ENCODE results near the gene CD93.

The CD93 gene

DNA sequence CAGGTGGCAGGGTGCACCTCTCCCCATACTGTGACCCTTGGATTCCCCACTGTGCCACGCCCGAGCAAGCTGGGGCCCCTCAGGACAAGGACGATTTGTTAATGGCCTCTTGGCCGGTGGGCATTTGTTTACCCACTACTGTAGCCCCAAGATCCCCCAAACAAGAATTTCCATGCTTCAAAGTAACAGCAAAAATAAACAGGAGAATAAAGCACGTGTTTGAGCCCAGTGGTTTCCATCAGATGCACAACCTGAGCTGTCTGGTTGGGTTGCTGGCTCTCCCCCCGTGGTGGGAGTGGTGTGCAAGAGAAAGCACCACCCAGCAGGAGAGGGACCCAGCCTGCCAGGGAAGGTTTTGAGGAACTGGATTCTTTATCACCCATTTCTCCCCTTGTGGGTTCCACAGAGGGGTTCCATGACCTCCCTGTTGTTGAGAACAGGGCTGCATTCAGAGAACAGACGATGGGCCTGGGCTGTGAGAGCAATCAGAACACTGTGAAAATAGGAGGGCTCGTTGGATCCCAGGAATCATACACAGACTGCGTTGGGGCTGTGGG is 4.8 kb downstream of the CD93 start:
- no peak for DNase-seq

DNA sequence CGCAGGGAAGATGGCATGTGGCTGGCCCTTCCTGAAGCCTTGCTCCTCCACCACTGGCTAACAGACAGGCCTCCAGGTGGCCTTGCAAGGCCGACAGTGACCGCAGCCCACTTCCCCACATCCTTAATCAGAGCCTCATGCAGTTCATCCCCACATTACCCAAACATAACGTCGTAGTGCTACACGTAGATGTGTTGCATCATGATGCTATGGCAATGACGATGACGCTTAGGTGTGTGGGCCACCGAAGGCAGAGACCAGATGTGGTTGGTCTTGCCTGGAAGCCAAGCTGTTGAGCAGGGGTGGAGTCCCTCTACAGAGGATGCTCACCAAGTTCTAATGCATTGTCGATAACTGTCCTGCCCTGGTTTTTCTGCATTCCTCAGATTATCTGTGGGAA is 5.6 kb downstream of the CD93 start:
- no peak for DNase-seq

DNA sequence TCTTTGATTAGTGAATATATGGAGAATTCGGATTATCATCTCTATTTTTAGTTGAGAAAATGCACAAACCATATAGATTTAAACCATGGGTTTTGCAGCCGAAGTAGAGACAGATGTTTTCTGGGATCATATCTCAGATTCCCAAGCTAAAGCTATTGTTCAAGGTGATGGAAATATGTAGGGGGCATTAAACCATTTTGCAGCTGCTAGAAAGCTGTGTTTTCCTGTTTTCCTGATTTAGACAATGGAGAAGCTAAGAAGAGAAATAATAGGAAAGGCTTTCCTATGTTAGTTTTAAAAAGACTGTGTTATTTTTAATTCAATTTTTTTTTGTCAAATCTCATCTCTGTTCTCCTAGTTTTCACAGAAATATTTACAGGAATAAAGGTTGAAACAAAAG is 6.2 kb downstream of the CD93 start:
- no peak for DNase-seq

DNA sequence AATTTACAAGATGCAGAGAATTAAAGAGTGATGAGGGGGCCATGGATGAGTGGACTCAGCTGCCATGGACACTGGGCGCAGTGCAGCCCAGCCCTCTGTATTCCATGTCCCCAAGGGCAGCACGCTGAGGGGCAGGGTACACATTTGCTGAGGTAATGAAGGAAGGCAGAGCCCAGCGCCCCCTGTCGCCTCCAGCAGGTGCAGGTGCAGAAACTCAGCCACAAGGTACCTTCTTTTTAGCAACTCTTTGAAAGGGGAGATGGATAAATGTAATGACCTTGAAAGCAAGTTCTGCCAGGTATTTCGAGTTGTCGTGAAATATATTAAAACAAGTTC is 7.1 kb downstream of the CD93 start:
- no peak for DNase-seq

DNA sequence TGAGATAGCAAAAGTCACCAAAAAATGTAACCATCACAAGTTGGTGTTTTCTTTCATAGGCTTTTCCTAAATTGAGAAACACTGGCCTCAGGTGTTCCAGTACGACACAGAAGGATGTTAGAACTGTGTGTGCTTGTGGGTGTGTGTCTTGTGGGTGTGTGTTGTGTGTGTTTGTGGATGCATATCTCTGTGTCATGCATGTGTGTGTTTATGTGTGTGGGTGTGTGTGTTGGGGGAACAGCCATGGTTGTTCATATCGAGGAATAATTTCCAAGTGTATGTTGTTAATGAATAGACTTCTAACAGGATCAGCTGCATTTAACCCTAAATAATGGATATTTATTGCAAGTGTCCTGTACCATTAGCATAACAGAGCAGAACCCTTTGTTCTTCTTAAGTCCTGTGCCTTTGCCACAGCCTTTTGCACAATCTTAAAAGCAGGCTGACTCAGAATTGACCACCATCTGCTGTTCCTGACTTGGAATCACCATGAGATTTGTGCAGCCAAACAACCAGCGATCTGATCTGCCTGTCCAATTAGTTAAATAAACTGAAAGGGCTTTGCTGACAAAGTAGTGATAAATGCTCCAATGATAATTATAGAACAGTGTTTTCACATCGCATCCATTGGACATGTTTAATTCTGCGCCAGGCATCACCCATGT is 7.6 kb downstream of the CD93 start:
- no peak for DNase-seq

DNA sequence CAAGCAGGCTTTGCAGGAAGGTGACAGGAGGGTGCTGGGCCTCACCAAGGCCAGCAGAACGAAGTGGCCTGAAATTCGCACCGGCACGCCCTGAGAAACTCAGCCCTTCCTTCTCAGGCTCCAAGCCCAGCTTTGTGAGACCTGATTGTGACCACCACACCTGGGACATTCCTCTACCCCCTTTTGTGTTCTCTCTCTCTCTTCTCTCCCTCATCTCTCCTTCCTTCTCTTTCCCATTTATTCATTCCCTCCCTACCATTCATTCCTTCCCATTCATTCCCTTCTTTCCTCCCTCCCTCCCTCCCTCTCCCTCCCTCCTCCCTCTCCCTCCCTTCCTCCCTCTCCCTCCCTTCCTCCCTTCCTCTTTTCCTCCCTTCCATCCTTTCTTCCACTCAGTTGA is 8.8 kb downstream of the CD93 start:
- no peak for DNase-seq

DNA sequence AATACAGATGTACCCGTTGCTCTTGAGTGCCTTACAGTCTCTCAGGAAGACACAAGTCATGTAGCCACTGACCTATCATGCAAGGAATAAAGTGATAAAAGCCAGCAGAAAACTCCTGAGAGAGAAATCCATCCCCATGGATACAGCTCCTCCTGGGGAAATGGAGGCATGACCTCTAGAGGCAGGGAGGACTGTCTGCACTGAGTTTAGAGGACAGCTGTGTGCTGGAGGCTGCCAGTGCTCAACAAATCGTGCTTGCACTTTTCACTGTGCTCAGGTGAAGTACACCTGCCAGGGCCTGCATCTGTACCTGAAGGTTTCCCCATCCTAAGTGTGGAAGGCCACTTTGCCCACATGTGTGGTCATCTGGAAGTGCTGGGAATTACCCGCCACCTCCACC is 12.1 kb downstream of the CD93 start:
- no peak for DNase-seq

DNA sequence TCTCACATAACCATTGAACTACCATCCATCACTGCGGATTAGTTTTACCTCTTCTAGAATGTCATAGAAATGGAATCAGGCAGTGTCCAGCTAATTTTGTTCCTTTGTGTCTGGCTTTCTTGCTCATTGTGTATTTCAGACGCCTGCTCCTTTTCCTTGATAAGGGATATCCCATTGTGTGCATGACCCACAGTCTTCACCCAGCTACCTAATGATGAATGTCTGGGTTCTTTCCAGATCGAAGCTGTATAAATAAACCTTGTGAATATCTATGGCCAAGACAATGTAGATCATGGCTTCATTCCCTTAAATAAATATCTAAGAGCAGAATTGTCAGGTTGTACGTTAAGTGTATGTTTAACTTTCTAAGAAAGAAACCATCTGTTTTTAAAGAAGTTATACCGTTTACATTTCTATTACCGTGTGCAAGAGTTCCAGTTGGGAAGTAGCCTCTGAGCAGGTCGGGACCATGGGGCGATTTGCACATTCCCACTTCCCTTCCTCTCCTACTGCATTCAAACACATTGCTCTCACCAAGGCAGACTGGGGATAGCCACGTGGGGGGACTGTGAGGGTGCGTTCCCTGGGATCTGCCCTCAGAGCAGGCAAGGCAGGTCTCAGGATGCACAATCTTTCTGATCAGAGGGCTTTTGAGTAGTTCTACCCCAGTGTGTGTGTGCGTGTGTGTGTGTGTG is 13.1 kb downstream of the CD93 start:
- no peak for DNase-seq

DNA sequence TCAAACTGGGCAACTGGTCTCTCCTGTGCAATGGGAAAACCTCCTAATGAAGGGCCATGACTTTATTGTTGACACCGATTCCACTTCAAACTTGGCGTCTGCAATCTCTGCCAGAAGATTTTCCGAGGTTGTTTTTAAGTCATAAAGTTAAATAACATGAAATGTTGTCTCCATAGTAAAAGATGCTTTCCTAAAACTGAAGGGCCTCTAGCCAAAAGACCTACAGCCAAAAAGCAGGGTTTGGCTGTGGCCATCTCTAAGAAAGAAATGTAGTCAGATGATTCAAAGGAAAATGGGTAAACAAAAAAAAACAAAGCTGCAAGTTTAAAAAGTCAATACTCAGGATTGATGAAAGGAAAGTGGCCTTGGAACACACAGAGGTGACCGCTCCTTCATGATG is 14.1 kb downstream of the CD93 start:
- no peak for DNase-seq

DNA sequence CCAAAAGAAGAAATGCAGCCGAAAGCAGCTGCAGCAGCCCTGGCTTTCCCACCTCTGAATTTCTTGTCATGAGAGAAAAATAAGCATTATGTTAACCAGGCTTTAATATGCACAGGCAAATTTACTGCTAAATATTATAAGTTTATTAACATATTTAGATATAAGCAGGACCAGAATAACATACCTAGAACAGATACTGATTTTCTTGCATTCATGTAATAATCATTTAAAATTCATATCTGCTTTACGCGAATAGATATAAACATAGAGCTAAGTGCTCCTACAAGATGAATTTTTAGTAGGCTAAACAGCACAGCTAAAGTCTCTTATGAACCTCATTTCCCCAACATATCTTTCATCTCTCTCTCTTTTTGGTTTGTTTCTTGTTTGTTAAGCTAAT is 14.7 kb downstream of the CD93 start:
- no peak for DNase-seq

DNA sequence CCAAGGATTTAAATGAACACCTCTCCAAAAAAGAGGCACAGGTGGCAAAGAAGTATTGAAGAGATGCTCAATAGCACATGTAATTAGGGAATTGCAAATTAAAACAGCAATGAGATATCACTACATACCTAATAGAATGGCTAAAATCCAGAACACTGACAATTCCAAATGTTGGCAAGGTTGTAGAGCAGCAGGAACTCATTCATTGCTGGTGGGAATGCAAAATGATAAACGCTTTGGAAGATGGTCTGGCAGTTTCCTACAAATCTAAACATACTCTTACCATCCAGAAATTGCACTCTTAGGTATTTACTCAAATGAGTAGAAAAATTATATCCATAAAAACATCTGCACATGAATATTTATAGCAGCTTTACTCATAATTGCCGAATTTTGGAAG is 17.0 kb downstream of the CD93 start:
- DNase-seq: no peak

DNA sequence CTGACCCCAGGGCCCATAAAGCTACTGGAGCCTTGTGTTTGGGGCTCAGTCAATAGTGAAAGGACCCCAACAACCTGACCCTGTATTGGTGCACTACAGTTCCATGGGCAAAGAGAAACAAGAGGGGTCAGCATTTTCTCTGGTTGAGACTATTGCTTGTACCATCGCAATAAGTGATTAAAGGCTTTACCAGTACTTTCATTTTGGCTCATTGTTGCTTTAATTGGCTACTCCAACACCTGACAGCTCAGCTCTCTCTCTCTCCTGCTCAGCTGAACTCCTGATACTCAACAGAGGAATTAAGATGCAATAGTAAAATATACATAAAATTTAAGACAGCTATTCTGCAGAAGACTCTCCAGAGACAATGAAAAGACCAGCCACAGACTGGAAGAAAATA is 17.8 kb downstream of the CD93 start:
- DNase-seq: no peak

DNA sequence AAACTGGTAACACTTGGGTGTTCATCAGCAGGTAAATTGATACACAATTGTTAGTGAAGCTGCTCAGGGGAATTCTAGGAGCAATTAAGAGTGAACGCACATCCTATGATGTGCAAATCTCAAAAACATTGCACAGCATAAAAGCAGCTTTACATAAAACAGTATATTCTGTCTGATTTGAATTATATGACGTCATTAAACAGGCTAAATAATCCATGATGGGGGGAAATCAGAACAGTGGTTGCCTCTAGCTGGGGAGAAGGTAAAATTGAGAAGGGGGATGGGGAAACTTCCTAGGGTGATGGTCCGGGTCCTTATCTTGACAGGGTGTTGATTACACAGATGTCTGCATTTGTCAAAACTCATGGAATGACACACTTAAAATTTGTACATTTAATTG is 19.4 kb downstream of the CD93 start:
- DNase-seq: no peak

DNA sequence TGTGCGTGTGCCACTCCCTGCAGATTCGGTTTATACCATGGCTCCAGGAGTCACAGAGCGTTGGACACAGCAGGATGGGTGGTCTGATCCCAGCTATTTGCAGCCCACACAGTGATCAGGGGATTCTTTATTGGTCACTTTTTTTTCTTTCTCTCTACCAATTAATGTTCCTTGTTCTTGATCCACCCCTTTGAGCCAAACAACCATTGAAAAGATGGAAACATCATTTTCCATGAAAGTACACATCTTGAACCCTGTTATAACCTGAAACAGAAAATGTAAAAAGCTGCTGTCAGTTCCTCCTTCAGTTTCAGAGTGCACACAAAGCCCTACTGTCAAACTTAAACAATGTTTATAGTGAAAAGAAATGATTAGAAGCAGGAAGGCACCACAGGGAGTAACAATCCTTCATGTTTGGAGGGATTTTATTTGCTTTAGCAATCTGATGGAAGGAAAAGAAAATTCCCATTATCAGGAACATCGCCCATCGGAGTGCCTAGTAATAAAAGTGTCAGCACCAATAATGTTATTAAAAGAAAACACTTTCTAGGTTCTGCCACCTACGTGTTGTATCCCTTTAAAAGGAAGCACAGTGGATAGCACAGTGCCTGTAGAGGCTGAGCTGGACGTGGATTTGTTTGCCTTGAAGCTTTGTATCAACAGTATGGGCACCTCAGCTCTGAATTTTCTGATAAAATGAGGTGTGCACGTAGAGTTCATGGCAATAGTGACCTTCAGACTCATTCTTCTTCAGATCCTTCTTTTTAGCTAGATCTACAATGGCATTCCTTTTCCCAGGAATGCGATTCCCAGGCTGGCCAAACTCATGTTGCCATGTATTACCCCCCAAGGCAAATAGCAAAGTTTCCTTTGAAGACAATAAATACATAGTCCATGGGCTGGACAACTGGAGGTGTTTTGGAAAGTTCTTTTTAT is 20.6 kb downstream of the CD93 start:
- no peak for DNase-seq

DNA sequence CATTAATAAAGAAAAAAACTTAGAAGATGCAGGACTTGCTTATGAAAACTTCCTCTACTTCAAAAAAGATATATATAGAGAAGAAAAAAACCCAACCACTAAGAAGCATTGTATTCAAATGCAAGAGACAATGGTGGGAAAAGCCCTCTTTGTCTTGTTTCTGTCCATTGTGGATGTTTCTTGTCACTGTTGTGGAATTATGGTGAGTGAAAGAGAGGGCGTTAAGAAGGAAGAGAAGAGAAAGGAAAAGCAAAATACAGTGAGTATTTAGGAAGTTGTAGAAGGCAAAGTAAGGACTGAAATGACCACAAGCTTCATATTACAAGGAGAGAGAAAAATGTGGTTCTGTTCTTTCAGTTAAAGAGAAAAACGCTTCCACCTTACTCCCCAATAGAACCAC is 22.5 kb downstream of the CD93 start:
- DNase-seq: no peak

DNA sequence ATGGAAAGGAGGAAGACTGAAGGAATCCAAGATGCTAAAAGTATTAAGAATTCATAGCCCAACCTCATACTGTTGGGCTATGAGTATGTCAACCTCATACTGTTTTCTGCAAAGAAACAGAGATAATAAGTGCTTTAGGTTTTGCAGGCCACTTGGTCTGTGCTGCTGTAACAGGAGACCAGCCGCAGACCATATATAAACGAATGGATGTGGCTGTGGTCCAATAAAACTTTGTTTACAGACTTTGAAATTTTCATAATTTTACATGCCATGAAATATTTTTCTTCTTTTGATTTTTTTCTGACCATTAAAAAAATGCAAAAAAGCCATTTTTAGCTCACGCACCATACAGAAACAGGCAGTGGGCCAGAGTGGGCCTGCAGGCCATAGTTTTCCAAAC is 23.0 kb downstream of the CD93 start:
- DNase-seq: no peak

DNA sequence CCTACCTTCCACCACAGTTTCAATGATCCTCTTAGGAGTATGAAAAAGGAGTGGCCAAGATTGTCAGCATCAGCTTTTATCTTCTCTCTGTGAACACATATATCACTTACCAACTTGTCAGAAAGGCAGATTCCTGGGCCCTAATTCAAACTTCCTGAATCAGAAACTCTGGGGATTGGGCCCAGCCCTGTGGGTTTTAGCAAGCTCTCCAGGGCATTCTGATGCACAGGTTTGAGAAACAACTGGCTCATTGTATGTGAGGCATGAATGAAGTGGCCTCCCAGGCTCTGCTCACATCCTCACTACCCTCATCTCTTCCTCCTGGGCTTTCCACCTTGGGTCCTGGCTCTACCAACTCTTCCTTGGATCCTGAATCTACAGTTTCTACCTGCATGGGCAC is 23.5 kb downstream of the CD93 start:
- DNase-seq: no peak

DNA sequence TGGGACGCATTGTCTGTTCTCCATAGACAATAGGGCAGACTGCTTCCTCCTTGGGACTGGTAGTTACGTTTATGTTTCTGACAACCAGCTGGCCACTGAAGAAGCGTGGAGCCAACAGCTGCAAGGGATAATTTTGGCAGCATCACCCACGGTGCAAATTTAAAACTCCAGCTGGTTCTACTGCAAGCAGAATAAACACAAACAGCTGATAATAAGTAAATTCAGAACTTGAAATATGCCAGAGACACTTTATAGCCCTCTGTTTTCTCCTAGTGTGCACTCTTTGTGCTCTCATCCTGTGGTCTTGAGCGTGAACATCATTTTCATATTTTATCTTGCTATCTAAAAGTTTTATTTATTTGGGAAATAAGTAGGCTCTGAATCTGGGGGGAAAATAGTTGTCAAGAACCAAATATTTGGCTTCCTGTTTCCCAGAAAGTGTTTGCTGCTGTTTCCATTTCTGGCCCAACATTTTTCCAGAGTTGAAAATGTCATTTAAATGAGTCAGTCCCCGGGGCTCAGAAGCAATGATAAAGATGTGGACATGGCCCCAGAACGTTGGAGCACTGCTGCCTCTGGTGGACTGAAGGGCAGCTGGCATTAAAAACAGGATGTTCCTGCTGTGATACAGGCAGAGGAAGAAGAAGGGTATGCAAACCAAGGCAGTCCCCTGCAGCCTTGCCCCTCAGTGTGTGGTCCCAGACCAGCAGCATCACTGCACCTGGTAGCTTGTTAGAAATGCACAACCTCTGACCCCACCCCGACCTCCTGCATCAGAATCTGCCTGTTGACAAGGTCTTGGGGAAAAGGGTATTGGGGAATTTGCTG is 24.2 kb downstream of the CD93 start:
- no peak for DNase-seq

DNA sequence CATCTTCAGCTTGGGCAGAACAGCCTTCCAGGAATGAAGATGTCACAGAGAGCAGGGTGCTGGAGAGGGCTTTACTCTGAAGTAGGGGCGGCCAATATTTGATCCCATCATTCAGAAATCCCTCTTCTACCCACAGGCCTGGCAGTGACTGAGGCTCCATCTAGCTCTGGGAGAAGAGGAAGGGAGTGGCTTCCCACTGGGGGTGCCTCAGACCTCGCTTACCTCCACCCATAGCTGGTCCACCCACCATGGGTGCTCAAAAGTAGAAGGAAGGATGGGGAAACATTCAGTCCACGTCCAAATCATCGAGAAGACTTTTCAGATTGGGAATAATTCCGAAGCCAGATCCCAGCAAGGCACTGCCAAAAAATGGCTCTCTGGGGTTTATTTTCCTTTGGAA is 24.9 kb downstream of the CD93 start:
- DNase-seq: no peak

DNA sequence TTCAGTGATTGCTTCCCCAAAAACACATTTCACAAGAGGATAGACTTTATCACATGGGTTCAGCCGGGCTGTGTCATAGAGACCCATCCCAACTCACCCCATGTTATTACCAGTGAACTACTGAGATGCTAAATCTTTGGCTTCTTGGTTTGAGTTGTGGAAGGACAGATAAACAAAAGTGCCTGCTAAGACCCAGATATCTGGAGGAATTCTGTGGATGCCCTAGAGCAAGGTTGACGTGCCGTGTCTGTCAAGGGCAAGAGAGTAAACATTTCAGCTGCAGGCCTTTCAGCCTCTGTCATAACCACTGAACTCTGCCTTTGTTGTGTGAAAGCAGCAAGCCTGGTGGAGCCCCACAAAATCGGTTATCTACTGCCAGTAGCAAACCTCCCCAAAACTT is 25.5 kb downstream of the CD93 start:
- DNase-seq: no peak

DNA sequence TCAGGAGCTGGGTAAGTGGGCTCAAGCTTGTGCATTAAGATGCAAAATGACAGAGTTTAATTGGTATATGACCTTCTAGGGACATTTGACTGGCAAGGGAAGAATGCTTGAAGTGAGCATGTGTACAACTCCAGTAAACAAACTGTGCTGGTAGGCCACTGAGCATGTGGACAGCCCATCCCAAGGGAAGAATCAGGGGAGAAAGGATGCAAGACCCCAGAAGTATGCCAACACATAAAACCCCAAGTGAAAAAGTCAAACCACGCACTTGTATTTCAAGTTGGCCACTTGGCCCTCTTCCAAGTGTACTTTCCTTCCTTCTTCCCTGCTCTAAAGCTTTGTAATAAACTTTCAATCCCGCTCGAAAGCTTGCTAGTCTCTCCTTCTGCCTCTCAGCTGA is 26.3 kb downstream of the CD93 start:
- DNase-seq: no peak

DNA sequence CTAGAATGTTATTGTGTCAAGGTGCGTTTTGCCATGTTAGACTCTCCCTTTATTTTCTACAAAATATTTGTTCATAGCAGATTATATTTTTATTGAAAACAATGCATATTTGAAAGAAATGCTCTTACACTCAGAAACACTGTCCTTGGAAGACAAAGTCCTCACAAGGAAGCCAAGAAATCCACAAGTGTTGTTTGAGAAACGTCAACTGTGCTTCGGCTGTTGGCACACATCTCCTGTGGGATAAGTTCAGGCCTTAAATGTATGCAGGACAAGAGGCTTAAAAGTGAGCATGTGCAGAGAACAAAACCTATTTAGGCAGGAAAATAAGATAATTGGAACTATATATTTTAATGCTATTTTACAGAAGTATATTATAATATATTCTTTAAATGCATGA is 27.1 kb downstream of the CD93 start:
- DNase-seq: no peak

DNA sequence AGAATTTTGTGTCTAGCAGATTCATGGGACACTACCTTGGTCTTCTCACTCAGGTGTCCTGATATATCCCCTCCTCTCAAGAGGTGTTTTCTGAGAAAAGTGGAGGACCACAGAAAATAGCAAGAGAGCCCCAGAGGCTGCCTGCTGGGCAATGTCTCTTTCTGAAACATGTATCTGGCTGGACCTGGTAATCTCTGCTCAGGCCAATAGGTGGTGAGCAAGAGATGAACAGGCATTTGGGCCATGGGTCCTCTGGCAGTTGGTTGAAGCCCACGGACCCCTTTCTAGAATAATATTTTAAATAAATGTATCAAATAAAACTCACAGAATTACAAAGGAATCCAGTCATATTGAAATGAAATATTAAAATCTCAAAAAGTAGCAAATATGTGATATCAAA is 27.9 kb downstream of the CD93 start:
- no peak for DNase-seq
